ENCODE measurements around the gene MBP.
A peak's percentile ranks its signal among the peaks of the same experiment; 100 is the strongest.

MBP gene

GRCh38 chr18:77132369-77133050, at the start of gene MBP:
Gene MBP, minus strand, starts transcription at chr18:77132783. Its CDS starts 27,522 bp downstream, at chr18:77105261.
- TF ChIP-seq, protein P1, sequence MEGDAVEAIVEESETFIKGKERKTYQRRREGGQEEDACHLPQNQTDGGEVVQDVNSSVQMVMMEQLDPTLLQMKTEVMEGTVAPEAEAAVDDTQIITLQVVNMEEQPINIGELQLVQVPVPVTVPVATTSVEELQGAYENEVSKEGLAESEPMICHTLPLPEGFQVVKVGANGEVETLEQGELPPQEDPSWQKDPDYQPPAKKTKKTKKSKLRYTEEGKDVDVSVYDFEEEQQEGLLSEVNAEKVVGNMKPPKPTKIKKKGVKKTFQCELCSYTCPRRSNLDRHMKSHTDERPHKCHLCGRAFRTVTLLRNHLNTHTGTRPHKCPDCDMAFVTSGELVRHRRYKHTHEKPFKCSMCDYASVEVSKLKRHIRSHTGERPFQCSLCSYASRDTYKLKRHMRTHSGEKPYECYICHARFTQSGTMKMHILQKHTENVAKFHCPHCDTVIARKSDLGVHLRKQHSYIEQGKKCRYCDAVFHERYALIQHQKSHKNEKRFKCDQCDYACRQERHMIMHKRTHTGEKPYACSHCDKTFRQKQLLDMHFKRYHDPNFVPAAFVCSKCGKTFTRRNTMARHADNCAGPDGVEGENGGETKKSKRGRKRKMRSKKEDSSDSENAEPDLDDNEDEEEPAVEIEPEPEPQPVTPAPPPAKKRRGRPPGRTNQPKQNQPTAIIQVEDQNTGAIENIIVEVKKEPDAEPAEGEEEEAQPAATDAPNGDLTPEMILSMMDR (IDR thresholded peaks at IDR 0.05; ENCODE audit: low read depth, low read length, missing control alignments) = no peak
- in situ Hi-C loops (cut with HindIII; ENCODE audit: low pct_ligation_motif_present, low sequenced_read_pairs) = no loop called here
- Histone ChIP-seq H3K36me3 (replicated peaks) (no peaks in the 10 kb centered on the region), H3K4me3 (ENCODE audit: low read depth, low read length) (peak within 1 kb of the TSS; percentile 66), H3K27ac (peak within 1 kb of the TSS; percentile 96), H3K27me3 (replicated peaks) (no peaks in the 10 kb centered on the region)
- no peak for DNase-seq

DNA sequence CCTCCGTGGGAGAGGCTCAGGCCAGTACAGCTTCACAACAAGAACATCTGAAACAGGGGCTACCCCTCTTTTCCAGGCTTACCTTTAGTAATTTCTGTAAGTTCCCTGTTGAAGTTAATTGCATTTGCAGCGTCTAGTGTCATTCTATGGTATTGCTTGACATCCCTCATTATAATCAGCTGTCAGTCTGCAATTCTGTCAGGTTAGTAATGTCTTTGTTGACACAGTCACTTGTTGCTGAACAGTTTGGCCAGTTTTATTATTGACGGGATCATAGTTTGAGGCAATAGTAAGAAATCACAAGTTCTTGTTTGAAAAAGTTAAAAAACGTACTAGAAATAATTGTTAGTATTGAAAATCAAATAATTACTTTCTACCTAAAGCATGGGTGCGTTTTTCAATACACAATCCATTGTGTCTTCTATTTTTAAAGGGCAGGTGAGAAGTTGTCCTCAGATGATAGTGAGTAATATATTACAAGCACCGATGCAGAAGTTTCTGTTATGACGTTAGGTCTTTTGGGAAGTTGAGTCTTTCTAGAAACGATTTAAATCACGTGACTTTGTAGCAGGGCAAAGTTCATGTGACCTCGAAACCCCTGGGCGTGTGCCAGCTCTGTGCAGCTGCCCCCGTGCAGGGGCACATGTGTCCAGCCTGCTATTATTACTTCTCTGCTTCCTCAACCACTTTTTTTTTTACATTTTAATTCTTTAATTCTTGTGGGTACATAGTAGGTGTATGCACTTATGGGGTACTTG, 49.5 kb upstream of the MBP start:
- H3K27ac ChIP-seq = no peak overlapping the region
- in situ Hi-C loops (cut with HindIII; ENCODE audit: low pct_ligation_motif_present, low sequenced_read_pairs) = no loop called here
- H3K27me3 ChIP-seq (replicated peaks) = no peaks in the 10 kb centered on the region
- TF ChIP-seq, protein P1 (IDR thresholded peaks at IDR 0.05; ENCODE audit: low read depth, low read length, missing control alignments) = no peak
- no peak for DNase-seq
- H3K36me3 ChIP-seq (replicated peaks) = no peaks in the 10 kb centered on the region
- no peak overlapping the region for H3K4me3 ChIP-seq (ENCODE audit: low read depth, low read length)

DNA sequence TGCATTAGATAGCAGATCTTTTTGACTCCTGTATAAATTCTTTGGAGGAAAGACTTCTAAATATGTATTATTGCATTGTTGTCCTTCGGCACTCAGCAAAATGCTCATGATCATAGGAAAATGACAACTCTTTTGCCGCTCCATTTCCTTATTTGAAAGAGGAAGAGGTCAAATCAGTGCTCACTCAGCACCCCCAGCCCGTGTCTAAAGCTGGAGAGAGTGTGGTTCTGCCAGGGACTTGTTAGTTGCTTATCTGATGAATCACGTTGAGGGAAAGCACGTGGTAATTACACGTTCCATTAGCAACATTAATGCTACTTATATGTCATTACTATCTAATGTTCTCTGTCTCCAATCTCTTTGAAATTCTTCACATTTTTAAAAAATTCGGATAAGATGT, 46.0 kb upstream of the MBP start:
- in situ Hi-C loops (cut with HindIII; ENCODE audit: low pct_ligation_motif_present, low sequenced_read_pairs) = no loop called here
- TF ChIP-seq, protein P1 (IDR thresholded peaks at IDR 0.05; ENCODE audit: low read depth, low read length, missing control alignments) = no peak
- no peaks in the 10 kb centered on the region for H3K36me3 ChIP-seq (replicated peaks)
- DNase-seq = no peak
- no peak overlapping the region for H3K27ac ChIP-seq
- no peak overlapping the region for H3K4me3 ChIP-seq (ENCODE audit: low read depth, low read length)
- H3K27me3 ChIP-seq (replicated peaks) = no peaks in the 10 kb centered on the region

DNA sequence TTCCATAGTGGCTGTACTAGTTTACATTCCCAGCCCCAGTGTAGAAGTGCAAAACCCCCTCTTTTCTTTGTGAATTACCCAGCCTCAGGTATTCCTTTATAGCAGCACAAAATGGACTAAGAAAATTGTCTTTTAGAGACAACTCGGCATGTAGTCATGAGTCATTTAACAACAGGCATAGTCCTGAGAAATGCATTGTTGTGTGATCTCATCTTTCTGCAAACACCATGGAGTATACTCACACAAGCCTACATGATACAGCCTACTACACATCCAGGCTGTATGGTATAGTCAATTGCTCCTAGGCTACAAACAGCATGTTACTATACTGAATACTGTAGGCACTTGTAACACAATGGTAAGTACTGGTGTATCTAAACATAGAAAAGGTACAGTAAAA, 44.4 kb upstream of the MBP start:
- no peaks in the 10 kb centered on the region for H3K27me3 ChIP-seq (replicated peaks)
- H3K4me3 ChIP-seq (ENCODE audit: low read depth, low read length) = no peak overlapping the region
- no peak overlapping the region for H3K27ac ChIP-seq
- no peaks in the 10 kb centered on the region for H3K36me3 ChIP-seq (replicated peaks)
- TF ChIP-seq, protein P1 (IDR thresholded peaks at IDR 0.05; ENCODE audit: low read depth, low read length, missing control alignments) = no peak
- in situ Hi-C loops (cut with HindIII; ENCODE audit: low pct_ligation_motif_present, low sequenced_read_pairs) = no loop called here
- peak; percentile 70 for DNase-seq

DNA sequence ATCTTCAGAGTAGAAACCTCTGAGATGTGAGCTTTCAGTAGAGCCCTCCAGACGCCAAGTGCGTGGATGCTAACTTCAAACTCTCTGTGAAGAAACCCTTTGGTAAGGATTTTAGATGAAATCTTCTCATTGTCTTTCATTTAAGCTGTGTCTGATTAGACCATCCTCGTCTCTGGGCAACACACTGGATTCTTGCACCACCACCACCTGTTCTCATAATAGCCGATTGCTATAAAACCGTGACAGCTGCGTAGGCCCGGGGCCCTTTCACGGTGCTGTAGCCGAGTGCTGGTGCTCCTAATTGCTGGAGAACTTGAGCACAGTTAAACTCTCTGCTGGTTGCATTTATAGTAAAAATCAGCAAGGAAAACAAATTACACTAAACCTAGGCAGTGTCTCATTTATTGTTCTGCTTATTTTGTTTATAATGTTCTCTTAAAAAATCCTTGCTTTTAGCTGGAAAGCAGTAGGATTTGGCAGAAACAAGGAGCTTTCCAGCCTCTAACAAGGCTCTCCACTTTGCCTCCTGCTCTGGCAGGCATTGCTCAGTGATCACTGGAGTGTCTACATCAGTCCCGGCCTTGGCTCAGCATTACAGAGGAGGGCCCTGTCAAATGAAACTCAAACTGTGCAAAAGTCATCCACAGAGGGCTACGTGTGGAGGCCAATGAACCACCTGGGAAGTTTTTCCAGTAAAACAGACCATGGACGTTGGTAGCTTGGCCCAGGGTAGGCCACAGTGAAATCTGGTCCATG, 40.9 kb upstream of the MBP start:
- Histone ChIP-seq H3K27ac (no peak overlapping the region), H3K4me3 (ENCODE audit: low read depth, low read length) (no peak overlapping the region), H3K36me3 (replicated peaks) (no peaks in the 10 kb centered on the region), H3K27me3 (replicated peaks) (no peaks in the 10 kb centered on the region)
- in situ Hi-C loops (cut with HindIII; ENCODE audit: low pct_ligation_motif_present, low sequenced_read_pairs) = no loop called here
- no peak for DNase-seq
- TF ChIP-seq, protein P1 (IDR thresholded peaks at IDR 0.05; ENCODE audit: low read depth, low read length, missing control alignments) = no peak

Data from brain microvascular endothelial cell (primary cell).